A549 (cell line): Measurements from ENCODE around the gene CTNNA3. TPM values are rescaled to one million over a fixed set of nuclear protein-coding genes. Genes with fewer than 3 reads are reported as not detected.

Experiments
- ATAC-seq, 2 experiments: fragments of 200-7000 bp in 1 of 2; fragments of >200 bp in 1 of 2; cut with Nextera tagmentation in 1 of 2; cut with Tn5 transposase in 1 of 2; 3 replicates each; pipeline versions ENCODE4 v1.8.0 to v1.9.1; 2018 to 2020; ENCODE audit warnings: mild to moderate bottlenecking in 1 of 2, moderate library complexity in 1 of 2
- CTCF ChIA-PET: fragments of 300-600 bp; sonication (Branson Sonifier 250); formaldehyde crosslinking; extraction: SDS; loops from one replicate; lab custom pipeline; 2021; ENCODE audit warnings: antibody characterized with exemption, inconsistent platforms; lab: Yijun Ruan, JAX
- POLR2A ChIA-PET: fragments of 350-600 bp; formaldehyde crosslinking; extraction: SDS; loops from one replicate; lab custom pipeline; 2021; ENCODE audit warnings: antibody characterized with exemption, inconsistent platforms; lab: Yijun Ruan, JAX
- DNase-seq, 2 experiments: peaks; one replicate each; pipeline versions ENCODE4 v3.0.0 to v3.0.0-alpha.2; 2011 to 2016; ENCODE audit warnings: low read depth in 1 of 2, low spot score in 1 of 2
- FAIRE-seq: peaks from 2 replicates; lab custom pipeline; 2011; peaks lifted over from hg19 to GRCh38; lab: Jason Lieb, UNC
- H3K27ac ChIP-seq, 2 experiments: fragments of >200 bp; sonication (Bioruptor Twin); formaldehyde crosslinking; 3 replicates each; pipeline ENCODE4 v1.5.1; 2016 to 2017
- H3K4me1 ChIP-seq: fragments of >200 bp; sonication (Bioruptor Twin); formaldehyde crosslinking; 3 replicates; pipeline ENCODE4 v1.6.1; 2016
- H3K4me2 ChIP-seq: fragments of >200 bp; sonication (Bioruptor Twin); formaldehyde crosslinking; 3 replicates; pipeline ENCODE4 v1.6.1; 2016
- H3K4me3 ChIP-seq: fragments of >200 bp; sonication (Bioruptor Twin); formaldehyde crosslinking; 3 replicates; pipeline ENCODE4 v1.5.1; 2016
- H3K9me3 ChIP-seq: fragments of >200 bp; sonication (Bioruptor Twin); formaldehyde crosslinking; 3 replicates; pipeline ENCODE4 v1.6.1; 2016
- BCL3 ChIP-seq: fragments of >200 bp; sonication (Bioruptor Twin); formaldehyde crosslinking; IDR thresholded peaks from 3 replicates; pipeline ENCODE4 v1.6.1; 2016
- CBX8 ChIP-seq: fragments of 200-600 bp; sonication (generic); IDR thresholded peaks from 2 replicates; pipeline ENCODE4 v1.6.1; 2016
- EP300 ChIP-seq, 2 experiments: fragments of >200 bp; sonication (Bioruptor Twin); formaldehyde crosslinking; IDR thresholded peaks; 2 replicates in 1 of 2; 3 replicates in 1 of 2; pipeline ENCODE4 v1.6.1; 2016 to 2017
- FOXS1 ChIP-seq: fragments of 250-450 bp; sonication (Bioruptor Pico); IDR thresholded peaks from 2 replicates; pipeline ENCODE4 v1.5.0; 2020; ENCODE audit warnings: mild to moderate bottlenecking, moderate library complexity
- HDAC2 ChIP-seq: fragments of 200-600 bp; sonication (generic); IDR thresholded peaks from 2 replicates; pipeline ENCODE4 v1.6.1; 2016
- HOXB13 ChIP-seq: fragments of 250-450 bp; sonication (Bioruptor Pico); IDR thresholded peaks from 2 replicates; pipeline ENCODE4 v1.5.0; 2020; ENCODE audit warnings: low read depth, mild to moderate bottlenecking, moderate library complexity
- MAX ChIP-seq: IDR thresholded peaks from 2 replicates; pipeline ENCODE4 v1.6.1; 2012
- MAZ ChIP-seq: fragments of 150-350 bp; IDR thresholded peaks from 2 replicates; pipeline ENCODE4 v1.6.1; 2014; ENCODE audit warnings: antibody characterized with exemption, low read depth, low read length, borderline replicate concordance
- NPAS2 ChIP-seq: fragments of 250-450 bp; sonication (Bioruptor Pico); IDR thresholded peaks from 2 replicates; pipeline ENCODE4 v1.8.0; 2022; ENCODE audit warnings: mild to moderate bottlenecking, moderate library complexity, borderline replicate concordance
- NR3C1 ChIP-seq: fragments of >200 bp; sonication (Bioruptor Twin); formaldehyde crosslinking; IDR thresholded peaks from 3 replicates; pipeline ENCODE4 v1.6.1; 2017
- PBX3 ChIP-seq: IDR thresholded peaks from 2 replicates; pipeline ENCODE4 v1.6.1; 2012
- PHF8 ChIP-seq: fragments of 200-600 bp; sonication (generic); IDR thresholded peaks from 2 replicates; pipeline ENCODE4 v1.6.1; 2016; ENCODE audit warnings: low read depth, mild to moderate bottlenecking, antibody characterized with exemption, moderate library complexity, borderline replicate concordance
- POLR2A ChIP-seq: IDR thresholded peaks from 2 replicates; pipeline ENCODE4 v1.6.1; 2012; ENCODE audit warnings: mild to moderate bottlenecking, low read length
- POLR2AphosphoS2 ChIP-seq: conservative IDR thresholded peaks from 2 replicates; pipeline ENCODE4 v1.6.1; 2012; ENCODE audit warnings: low read length, improper control_type of control experiment, inconsistent platforms
- RAD21 ChIP-seq, 2 experiments: fragments of >200 bp in 1 of 2; sonication (Bioruptor Twin) in 1 of 2; formaldehyde crosslinking in 1 of 2; IDR thresholded peaks in 1 of 2; conservative IDR thresholded peaks in 1 of 2; 2 replicates in 1 of 2; 3 replicates in 1 of 2; pipeline ENCODE4 v1.6.1; 2012 to 2018; ENCODE audit warnings: inconsistent platforms in 1 of 2
- RARB ChIP-seq: fragments of 250-450 bp; sonication (Bioruptor Pico); IDR thresholded peaks from 2 replicates; pipeline ENCODE4 v1.8.0; 2021; ENCODE audit warnings: mild to moderate bottlenecking, moderate library complexity
- RFX5 ChIP-seq: fragments of 450-650 bp; IDR thresholded peaks from 2 replicates; pipeline ENCODE4 v1.7.1; 2014; ENCODE audit warnings: antibody characterized with exemption, mild to moderate bottlenecking, moderate library complexity
- RNF2 ChIP-seq: fragments of 200-600 bp; sonication (generic); IDR thresholded peaks from 2 replicates; pipeline ENCODE4 v1.6.1; 2016; ENCODE audit warnings: low read depth, mild to moderate bottlenecking, antibody characterized with exemption, moderate library complexity, borderline replicate concordance
- SREBF2 ChIP-seq: fragments of 450-650 bp; IDR thresholded peaks from 2 replicates; pipeline ENCODE4 v1.6.1; 2014; ENCODE audit warnings: mild to moderate bottlenecking, moderate library complexity
- TFCP2L1 ChIP-seq: fragments of 250-450 bp; sonication (Bioruptor Pico); IDR thresholded peaks from 2 replicates; pipeline ENCODE4 v1.5.0; 2021; ENCODE audit warnings: mild to moderate bottlenecking
- ZC3H11A ChIP-seq: fragments of 450-650 bp; IDR thresholded peaks from 2 replicates; pipeline ENCODE4 v1.6.1; 2014; ENCODE audit warnings: antibody characterized with exemption, mild to moderate bottlenecking
- WGBS: methylation state at CpG from one replicate; pipeline ENCODE4 v1.1.6; 2017; ENCODE audit errors: missing lambda C conversion rate; 5-methylcytosine and 5-hydroxymethylcytosine counted together
- polyA plus RNA-seq, 4 experiments: library from polyadenylated mRNA; depleted of rRNA in 3 of 4; stranded (reverse); fragments of >200 nt; fragmentation: RNase III in 1 of 4; extraction: RNeasy Plus Mini Kit Qiagen cat#74134 plus additional on column Dnase treatment in 1 of 4; gene quantifications; 2 replicates in 3 of 4; 3 replicates in 1 of 4; pipeline ENCODE4 v1.2.3, GENCODE V29; 2011 to 2017
- TF ChIP-seq, protein P1 (sequence below): fragments of 150-350 bp; IDR thresholded peaks from 2 replicates; pipeline ENCODE4 v1.6.1; 2014; ENCODE audit warnings: low read depth, mild to moderate bottlenecking, low read length

The CTNNA3 gene
- polyA plus RNA-seq, 2 of the 4 experiments (the other 2 are of a cell fraction), result not detected

DNA sequence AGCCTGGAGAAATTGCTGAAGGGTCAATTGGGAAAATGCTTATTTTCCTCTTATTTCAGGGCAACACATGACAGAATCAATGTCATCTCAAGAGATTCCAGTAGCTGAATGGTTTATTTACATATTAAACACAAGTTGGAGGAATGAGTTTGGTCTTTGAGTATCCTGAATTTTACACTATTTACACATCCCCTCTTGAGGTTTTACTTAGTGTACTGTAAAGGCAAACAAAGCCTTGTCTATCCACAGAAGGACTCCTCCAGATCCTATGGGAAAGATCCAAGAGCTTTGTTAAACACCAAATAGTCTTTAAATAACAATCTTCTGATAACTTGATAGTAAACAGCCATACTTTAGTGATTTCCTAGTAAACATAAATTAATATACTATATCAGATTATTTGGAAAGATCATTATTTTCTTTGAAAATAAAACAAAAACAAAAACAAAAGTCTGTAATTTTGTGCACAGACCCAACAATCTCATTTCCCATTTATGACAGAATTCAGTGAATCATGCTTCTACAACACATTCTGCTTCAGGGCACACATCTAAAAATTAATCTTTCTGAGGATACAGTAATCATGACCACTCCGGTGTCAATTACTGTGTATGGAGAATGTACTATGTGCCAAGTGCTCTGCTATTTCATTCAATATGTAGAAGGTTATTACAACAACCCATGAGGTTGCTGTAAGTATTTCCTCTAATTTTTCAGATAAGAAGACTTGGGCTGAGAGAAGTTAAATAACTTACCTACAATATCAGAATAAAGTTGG, 1345.2 kb downstream of the CTNNA3 start:
- Histone ChIP-seq H3K4me2 (no peak overlapping the region), H3K4me3 (no peak overlapping the region), H3K4me1 (no peaks in the 10 kb centered on the region), H3K9me3 (0 out of 3 replicates have a peak, but pooled peaks cover 3% of the 10 kb centered on the region), H3K27ac (no peak overlapping the region)
- FAIRE-seq, result no peak
- 10% methylated on average over 1 of the region's 1 CpG for WGBS
- no peak for DNase-seq
- TF ChIP-seq ZC3H11A (no peak), RAD21 (conservative IDR thresholded peaks at IDR 0.05 in 1 of 2, IDR thresholded peaks at IDR 0.05 in 1 of 2) (no peak), NPAS2 (CRISPR knock-in tag) (no peak), CBX8 (no peak), HDAC2 (no peak), RARB (CRISPR knock-in tag) (no peak)
- TF ChIP-seq, protein P1, sequence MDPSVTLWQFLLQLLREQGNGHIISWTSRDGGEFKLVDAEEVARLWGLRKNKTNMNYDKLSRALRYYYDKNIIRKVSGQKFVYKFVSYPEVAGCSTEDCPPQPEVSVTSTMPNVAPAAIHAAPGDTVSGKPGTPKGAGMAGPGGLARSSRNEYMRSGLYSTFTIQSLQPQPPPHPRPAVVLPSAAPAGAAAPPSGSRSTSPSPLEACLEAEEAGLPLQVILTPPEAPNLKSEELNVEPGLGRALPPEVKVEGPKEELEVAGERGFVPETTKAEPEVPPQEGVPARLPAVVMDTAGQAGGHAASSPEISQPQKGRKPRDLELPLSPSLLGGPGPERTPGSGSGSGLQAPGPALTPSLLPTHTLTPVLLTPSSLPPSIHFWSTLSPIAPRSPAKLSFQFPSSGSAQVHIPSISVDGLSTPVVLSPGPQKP, result no peak
- TF ChIP-seq, all 56 proteins: peak for 0
- POLR2A ChIA-PET, result no interaction called here
- ATAC-seq, result no peak
- CTCF ChIA-PET, result interaction anchor here (0.8 kb wide), 1 partner anchor 21 kb away, joined by 4 read pairs; no protein-coding TSS in a partner anchor

GRCh38 chr10:66349726-66350125, 1346.3 kb downstream of the CTNNA3 start:
- ChIA-PET POLR2A (no interaction called here), CTCF (interaction anchor here (0.8 kb wide), 1 partner anchor 20 kb away, joined by 4 read pairs; no protein-coding TSS in a partner anchor)
- no peaks in the 10 kb centered on the region for H3K4me1 ChIP-seq
- 0 out of 3 replicates have a peak, but pooled peaks cover 3% of the 10 kb centered on the region for H3K9me3 ChIP-seq
- 0% methylated on average over 1 of the region's 1 CpG for WGBS
- H3K4me3 ChIP-seq, result no peak overlapping the region
- no peak for ATAC-seq
- no peak overlapping the region for H3K27ac ChIP-seq
- TF ChIP-seq HOXB13 (CRISPR knock-in tag), result no peak
- TF ChIP-seq NR3C1, result no peak
- no peak for TF ChIP-seq PHF8
- no peak for TF ChIP-seq MAX
- TF ChIP-seq POLR2A, result no peak
- TF ChIP-seq RNF2, result no peak
- no peak for TF ChIP-seq MAZ
- no peak for TF ChIP-seq SREBF2
- TF ChIP-seq TFCP2L1 (CRISPR knock-in tag), result no peak
- no peak for TF ChIP-seq HDAC2
- TF ChIP-seq PBX3, result no peak
- no peak for TF ChIP-seq FOXS1 (CRISPR knock-in tag)
- no peak for TF ChIP-seq EP300 (IDR thresholded peaks at IDR 0.05)
- no peak for TF ChIP-seq RFX5
- TF ChIP-seq POLR2AphosphoS2, result no peak
- no peak for TF ChIP-seq BCL3
- TF ChIP-seq, all 56 proteins: peak for 0
- no peak for DNase-seq
- H3K4me2 ChIP-seq, result no peak overlapping the region
- FAIRE-seq, result no peak
